GM18951 (cell line): ENCODE data around the gene TUT1.
"Not testable (repeated sequence)": the region's sequence is repeated elsewhere in the genome, so short reads cannot be mapped to it uniquely, and the experiment has no call there.

Experiments
- POLR2A ChIP-seq: IDR thresholded peaks from 4 replicates; pipeline ENCODE4 v1.6.1; 2011; ENCODE audit warnings: mild to moderate bottlenecking; ENCODE audit not compliant: insufficient read length, insufficient read depth; ENCODE audit errors: extremely low read depth
- in situ Hi-C: fragments of 300-500 bp; cut with MboI; formaldehyde crosslinking; loops from one replicate; pipeline ENCODE4 v1.12.0; 2022; ENCODE audit warnings: low sequenced_read_pairs, mixed read lengths, inconsistent platforms; ENCODE audit not compliant: unreplicated experiment

The TUT1 gene

DNA sequence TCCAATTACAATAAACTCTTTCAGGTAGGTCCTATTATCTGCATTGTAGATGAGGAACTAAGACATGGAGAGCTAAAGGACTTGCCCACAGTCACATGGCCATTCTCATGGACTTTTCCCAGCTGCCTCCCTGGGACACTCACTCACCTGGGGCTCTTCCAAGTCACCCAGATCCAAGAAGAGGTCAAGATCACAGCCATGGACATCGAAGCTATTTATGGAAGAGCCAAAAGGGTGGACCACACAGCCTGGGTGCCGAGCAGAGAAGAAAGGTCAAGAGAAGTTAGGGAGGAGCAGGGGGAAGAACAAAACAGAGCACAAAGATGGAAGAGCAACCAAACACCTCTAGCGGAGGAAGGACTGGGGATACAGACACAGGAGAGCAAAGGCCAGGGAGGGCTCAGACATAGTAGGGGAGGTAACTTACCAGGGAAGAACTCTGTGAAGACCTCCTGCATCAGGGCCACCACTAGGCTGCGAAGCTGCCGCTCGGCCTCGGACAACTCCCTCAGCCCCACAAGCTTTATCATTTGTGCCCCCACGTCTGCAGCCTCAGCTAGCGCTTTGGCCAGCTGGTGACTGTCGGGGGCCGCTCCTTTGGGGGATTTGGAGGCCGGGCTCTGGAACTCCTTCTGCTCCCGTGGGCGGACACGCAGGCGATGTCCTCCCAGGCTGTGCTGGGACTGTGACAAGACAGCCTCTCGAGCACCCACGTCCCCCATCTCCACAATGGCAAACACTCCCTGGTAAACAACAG, 10.2 kb downstream of the TUT1 start:
- TF ChIP-seq POLR2A, result no peak
- in situ Hi-C loops, result no loop called here

DNA sequence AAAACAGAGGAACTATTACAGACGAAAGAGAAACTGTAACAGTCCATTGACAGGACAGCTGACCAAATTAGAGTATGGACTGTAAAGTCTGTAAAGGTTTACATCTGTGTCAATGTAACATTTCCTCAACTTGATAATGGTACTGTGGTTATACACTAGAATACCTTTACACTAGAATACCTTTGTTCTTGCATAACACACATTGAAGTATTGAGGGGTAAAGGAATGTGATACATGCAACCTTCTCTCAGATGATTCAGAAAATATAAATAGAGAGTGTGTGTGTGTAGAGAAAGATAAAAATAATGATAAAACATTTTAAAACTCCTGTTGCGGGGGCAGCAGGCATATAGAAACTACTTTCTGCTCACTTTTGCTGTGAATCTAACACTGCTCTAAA, 12.1 kb downstream of the TUT1 start:
- in situ Hi-C loops, result no loop called here
- TF ChIP-seq POLR2A, result no peak

DNA sequence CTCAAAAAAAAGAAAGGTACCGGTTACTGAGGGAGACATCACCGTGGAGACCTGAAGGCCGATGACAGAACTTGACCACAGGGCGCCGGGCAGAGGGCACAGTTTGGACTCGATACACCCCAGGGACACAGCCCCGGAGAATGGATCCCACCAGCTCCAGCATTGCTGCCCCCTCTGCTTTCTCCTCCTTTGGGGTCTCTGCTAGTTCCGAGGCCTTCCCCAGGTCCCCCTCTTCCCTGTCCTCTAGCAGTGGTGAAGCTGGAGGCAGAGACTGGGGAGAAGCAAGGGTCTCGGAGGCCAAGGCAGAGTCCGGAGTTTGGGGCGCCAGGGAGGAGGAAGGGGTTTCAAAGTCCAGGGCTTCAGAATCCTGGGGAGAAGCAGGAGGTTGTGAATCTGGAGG, 12.8 kb downstream of the TUT1 start:
- no peak for TF ChIP-seq POLR2A
- in situ Hi-C loops, result no loop called here

DNA sequence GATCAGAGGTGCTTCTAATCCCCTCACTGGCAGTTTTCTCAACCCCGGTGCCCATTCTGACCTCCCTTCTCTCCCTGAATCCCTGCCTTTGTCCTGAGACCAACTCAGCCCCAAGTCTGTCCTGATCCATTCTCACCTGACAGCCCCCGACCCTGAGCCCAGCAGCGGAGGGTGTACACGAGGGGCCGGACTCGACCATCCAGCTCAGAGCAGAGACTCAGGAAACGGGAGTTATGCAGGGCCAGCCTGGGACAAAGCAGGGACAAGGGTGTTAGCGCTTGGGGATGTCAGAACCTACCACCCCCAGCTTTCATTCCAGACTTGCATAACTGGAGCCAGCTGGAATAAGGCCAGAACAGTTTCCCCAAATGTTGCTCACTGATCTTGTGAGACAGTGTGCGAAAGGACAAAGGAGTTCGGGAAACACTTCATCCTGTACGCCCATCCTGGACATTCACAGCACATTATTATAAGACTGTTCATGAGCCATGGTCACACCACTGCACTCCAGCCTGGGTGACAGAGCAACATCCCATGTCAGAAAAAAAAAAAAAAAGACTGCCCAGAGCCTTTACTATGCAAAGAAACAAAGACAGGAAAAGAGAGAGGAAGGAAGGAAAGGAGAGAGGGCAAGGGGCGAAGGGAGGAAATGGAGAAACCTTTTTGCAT, 14.1 kb downstream of the TUT1 start:
- TF ChIP-seq POLR2A, result no peak
- in situ Hi-C loops, result no loop called here

DNA sequence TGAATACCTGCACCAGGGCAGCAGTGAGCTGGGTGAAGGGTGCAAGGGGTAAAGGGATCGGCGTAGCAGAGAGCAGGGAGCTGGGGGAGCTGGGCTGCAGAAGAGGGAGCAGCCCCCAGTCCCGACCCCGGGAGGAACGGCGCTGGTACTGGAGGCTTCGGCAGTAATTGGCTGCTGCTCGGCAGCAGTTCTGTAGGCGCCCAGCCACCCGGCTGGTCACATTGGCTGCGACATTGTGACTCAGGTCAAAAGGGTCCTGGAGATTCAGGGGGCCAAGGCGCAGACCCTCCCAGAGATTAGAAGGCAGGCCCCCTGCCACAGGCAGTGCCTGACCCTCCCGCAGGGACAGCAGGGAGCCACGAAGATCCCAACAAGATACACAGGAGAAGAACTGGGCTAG, 15.5 kb downstream of the TUT1 start:
- TF ChIP-seq POLR2A, result no peak
- in situ Hi-C loops, result no loop called here

DNA sequence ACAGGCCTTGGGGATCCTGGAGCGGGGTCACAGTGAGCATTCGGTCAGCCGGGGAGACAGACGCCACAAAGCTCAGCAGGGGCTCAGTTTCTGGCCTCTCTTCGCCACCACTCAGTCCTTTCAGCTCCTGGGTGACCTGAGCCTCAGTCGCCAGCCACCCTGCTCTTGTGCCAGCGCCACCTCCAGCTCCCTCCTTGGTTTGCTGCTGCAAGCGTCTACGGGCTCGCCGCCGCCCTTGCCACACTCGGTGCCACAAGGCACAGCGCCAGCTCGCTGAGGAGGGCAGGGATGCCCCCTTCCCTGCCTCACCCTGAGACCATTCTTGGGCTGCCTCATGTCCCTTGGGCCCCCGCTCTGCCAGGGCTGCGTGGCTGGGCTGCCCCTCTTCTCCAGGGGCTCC, 16.2 kb downstream of the TUT1 start:
- in situ Hi-C loops, result no loop called here
- TF ChIP-seq POLR2A, result peak; percentile 8

DNA sequence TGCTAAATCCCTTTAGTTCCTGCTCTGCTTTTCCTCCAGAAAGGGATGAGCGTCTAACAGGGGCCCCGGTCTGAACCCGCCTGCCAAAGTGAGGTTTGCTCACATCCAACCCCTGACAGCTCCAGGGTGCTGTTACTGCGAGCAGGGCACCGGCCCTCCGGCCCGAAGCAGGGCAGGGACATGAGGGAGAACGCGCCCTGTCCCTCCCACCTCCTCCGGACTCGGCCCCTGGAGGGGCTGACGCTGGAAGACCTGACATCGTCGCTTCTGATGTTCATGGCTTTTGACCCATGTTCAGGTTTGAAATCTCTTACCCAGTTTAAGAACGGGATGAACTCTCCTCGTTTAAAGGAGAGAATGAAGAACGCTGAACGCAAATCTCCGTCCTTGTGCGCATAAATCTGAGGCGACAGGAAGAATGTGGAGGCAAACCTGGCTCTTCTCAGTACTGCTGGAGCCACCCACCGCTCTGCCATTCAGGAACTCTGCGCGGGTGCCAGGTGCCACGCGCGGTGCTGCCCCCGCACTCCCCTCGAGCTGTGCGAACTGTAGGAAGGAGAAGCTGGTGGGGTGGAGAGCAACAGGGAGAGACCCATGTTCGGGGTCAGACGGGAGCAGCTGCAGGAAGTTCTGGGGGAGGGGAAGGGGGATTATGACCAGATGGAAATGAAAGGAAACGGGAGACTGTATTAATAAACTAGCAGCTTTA, 16.8 kb downstream of the TUT1 start:
- in situ Hi-C loops, result no loop called here
- TF ChIP-seq POLR2A, result peak; percentile 10

DNA sequence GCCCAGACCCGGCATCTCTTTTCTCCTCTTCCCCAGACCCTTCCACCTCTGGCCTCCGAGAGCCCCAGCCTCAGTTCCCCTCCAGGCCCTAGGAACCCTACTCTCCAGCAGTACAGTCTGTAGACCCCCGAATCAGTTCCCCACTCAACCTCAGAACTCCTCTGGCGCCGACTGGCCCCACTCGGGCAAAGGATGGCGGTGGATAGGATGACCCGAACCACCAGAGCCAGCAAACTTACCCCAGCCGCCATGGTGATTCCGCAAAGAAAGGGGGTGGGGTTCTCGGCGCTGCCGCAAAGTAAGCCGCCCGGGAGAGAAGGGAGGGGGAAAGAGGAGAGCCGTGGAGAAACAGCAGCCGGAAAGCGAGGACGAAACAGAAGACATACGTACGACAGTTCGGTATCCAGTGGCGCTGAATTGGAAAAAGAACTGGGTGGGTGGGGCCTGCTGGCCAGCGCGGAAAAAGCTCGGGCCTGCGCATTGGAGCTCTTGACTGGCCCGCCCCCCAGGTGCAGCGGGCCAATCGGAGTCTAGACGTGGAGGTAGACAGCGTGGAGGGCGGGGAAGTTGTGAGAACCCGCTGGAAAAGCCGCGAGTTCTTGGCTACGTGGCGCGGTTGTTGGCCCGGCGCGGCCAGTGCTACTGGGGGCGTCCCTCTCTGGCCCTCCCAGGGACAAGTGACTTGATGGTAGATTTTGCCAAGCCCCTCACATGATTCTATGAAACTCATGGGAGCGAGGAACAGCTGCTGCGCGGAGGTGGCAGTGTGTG, 17.5 kb downstream of the TUT1 start, which contains the start of gene EEF1G:
TSS of gene EEF1G (minus strand) at position 300 of the 771 bp plus-strand sequence. CDS start at position 251, 49 bp downstream.
- in situ Hi-C loops, result no loop called here
- peak; percentile 94 for TF ChIP-seq POLR2A

DNA sequence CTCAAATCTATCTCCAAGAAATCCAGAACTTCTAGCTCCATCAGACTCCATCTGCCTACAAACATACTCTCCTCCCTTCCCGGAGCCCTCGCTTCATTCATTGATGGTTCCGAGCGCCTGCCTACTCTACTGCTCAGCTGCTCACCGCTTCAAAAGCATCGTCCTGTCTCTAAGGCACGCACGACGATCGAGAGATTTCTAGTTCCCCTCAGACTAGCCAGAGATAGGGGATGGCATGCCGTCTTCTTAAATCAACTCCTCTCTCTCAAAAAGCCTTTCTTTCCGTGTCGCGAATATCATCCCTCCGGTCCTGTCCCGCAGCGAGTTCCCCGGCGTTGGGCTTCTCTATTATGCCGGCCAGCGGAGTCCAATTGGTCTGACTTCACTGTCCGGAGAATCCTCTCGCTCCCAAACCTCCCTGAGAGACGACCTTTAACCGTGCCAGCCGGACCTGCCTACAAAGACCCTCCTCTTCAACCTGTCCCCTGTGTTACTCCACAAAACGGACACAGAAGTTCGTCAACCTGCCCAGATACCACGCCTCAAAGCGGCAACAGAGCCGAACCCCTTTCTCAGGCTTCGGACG, 18.2 kb downstream of the TUT1 start:
- in situ Hi-C loops, result no loop called here

DNA sequence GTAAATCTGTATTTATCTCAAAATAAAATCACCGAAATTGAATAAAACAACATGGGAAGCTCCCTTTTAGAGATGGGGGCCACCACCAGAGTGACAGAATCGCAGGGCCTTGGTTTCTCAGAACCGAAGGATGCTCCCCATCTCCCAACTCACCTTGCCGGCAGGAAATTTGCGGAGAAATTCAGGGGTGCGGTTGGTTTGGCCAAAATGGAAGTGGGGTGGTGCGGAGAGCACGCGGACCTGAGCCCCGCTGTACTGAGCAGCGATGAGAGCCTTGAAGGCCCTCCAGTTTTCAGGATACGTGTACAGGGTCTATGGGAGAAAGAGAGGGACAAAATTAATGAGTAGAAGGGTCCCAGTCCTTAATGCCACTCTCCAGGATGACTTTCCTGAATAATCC, 18.9 kb downstream of the TUT1 start:
- in situ Hi-C loops, result no loop called here
- no peak for TF ChIP-seq POLR2A

More for the DNA sequence above, 18.2 kb downstream of the TUT1 start:
- TF ChIP-seq POLR2A, result no peak

DNA sequence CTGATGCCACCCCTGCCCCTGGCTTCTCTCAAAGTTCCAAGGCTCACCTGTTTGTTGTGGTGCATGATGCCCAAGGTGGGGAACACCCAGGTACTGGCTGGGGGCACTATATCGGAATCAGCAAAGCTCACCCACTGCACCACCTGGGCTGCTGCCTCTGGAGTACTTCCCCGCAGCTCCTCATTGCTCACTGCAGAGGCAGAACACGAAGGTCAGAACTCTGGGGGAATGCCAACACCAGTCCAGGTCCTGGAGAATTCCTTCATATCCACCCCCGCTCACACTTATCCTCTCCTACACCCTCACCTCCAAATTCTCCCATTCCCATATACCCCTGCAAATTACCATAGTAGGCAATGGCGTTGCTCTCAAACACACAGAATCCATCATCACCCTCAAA, 19.8 kb downstream of the TUT1 start:
- in situ Hi-C loops, result not testable (repeated sequence)

DNA sequence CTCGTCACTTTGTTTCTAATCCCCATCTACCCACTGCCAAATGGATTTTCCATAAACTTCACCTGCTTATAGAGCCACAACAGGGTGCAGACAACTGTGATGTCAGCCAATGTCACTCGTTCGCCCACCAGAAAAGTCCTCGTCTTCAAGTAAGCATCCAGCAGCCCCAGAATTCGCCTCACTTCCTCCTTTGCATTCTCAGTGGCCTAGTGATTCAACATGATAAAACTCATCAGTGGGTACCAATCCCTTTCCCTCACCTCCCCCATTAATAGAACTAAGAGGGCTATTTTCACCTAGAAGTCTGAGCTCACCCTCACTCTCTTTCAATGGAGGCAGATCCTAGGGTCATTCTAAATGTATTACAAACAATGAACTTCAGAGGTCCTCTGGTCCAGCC, 20.4 kb downstream of the TUT1 start:
- in situ Hi-C loops, result not testable (repeated sequence)

DNA sequence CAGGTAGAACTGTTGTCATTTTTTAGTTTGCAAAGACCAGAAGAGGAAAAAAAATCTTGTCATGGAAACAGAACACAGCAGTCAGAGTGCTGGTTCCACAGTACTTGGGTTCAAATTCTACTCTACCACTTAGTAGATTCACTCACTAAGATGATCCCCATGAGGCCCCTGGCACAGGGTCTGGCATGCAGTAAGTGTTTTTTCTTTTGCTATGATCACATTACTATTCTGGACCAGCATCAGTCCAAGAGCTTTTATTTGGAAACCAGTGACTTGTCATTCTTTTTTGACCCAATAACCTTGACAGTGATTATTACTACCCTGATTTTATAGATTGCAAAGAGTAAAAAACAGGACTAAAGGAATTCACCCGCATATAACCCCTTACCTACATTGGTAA, 21.7 kb downstream of the TUT1 start:
- no peak for TF ChIP-seq POLR2A

More for the DNA sequence above, 21.7 kb downstream of the TUT1 start:
- in situ Hi-C loops, result no loop called here
